Lung (tissue), 13 donors: ENCODE data around the gene NDUFB11. TPM values are rescaled to one million over a fixed set of nuclear protein-coding genes. Genes with fewer than 3 reads are reported as not detected.

Source experiments
- ATAC-seq: fragments of 200-7000 bp; cut with Tn5 transposase; one replicate; pipeline ENCODE4 v1.9.1; 2020; ENCODE audit warnings: moderate number of reproducible peaks; ENCODE audit not compliant: insufficient read depth, low FRiP score
- DNase-seq, 3 donors: peaks; one replicate each; pipeline ENCODE4 v3.0.0-alpha.2; 2013 to 2017
- H3K27ac ChIP-seq, 2 donors: one replicate each; pipeline ENCODE4 v1.5.1; 2013; ENCODE audit warnings: mild to moderate bottlenecking in 2 of 2, moderate library complexity in 2 of 2, control low read depth in 1 of 2, inconsistent platforms in 1 of 2, low read depth in 1 of 2, low read length in 1 of 2
- H3K27me3 ChIP-seq, 3 donors: one replicate each; pipeline ENCODE4 v1.5.1; 2013; ENCODE audit warnings: low read length in 2 of 3; ENCODE audit not compliant: control insufficient read depth in 3 of 3, insufficient read depth in 3 of 3
- H3K36me3 ChIP-seq, 4 donors: one replicate each; pipeline ENCODE4 v1.5.1; 2013; ENCODE audit warnings: low read length in 4 of 4, mild to moderate bottlenecking in 1 of 4, moderate library complexity in 1 of 4; ENCODE audit not compliant: control insufficient read depth in 4 of 4, insufficient read depth in 4 of 4
- H3K4me1 ChIP-seq, 5 donors: one replicate each; pipeline ENCODE4 v1.5.1; 2013; ENCODE audit warnings: low read length in 5 of 5, mild to moderate bottlenecking in 2 of 5, moderate library complexity in 1 of 5; ENCODE audit not compliant: control insufficient read depth in 5 of 5, insufficient read depth in 5 of 5
- H3K4me3 ChIP-seq: one replicate; pipeline ENCODE4 v1.5.1; 2013; ENCODE audit warnings: mild to moderate bottlenecking, control low read depth, moderate library complexity
- H3K9ac ChIP-seq, 2 donors: one replicate each; pipeline ENCODE4 v1.5.1; 2013; ENCODE audit warnings: low read length in 2 of 2, control low read depth in 1 of 2; ENCODE audit not compliant: insufficient read depth in 1 of 2
- H3K9me3 ChIP-seq, 4 donors: one replicate each; pipeline ENCODE4 v1.5.1; 2013; ENCODE audit warnings: low read length in 3 of 4, mild to moderate bottlenecking in 1 of 4, moderate library complexity in 1 of 4; ENCODE audit not compliant: control insufficient read depth in 4 of 4, insufficient read depth in 3 of 4
- CTCF ChIP-seq: IDR thresholded peaks from 2 replicates; pipeline ENCODE4 v1.5.1; 2012; ENCODE audit warnings: mild to moderate bottlenecking; ENCODE audit errors: control extremely low read depth, extremely low read depth
- WGBS, 2 donors: extraction: QIAGEN DNeasy Blood & Tissue Kit; methylation state at CpG; one replicate each; pipeline ENCODE4 v1.1.7; 2013; 5-methylcytosine and 5-hydroxymethylcytosine counted together
- polyA plus RNA-seq, 2 donors: library from polyadenylated mRNA; stranded (reverse); fragments of 200-250 nt; gene quantifications; one replicate each; pipeline ENCODE4 v1.2.1, GENCODE V29; 2013
- small RNA-seq: library from RNA; depleted of rRNA; stranded (forward); fragments of <200 nt; gene quantifications from one replicate; pipeline ENCODE3, GENCODE V24; 2014; ENCODE audit warnings: low replicate concordance
- total RNA-seq, 2 donors: library from RNA; depleted of rRNA in 1 of 2; stranded (reverse); fragments of >200 nt in 1 of 2; gene quantifications; one replicate each; pipeline ENCODE4 v1.2.1, GENCODE V29; 2014 to 2021
- donor health status: control.
- donor health status: control.
- donor health status: Bipolar disorder and iron deficiency.
- donor health status: healthy.
- donor health status: DM: yes; HTN: yes; CAD: no.

NDUFB11 gene
- total and polyA plus RNA-seq, 4 donors, result 69.7 to 96.0 (median 76.0) TPM

- WGBS, 2 donors, result 73 to 90% methylated on average over 4 of the region's 4 CpGs
- Histone ChIP-seq H3K4me3 (no peak overlapping the region), H3K27ac (no peak overlapping the region), H3K9me3 (peaks cover 0 to 5% (median 1%) of the 10 kb centered on the region in 4 donors), H3K4me1 (no peaks in the 10 kb centered on the region), H3K27me3 (peaks cover 0 to 12% (median 8%) of the 10 kb centered on the region in 3 donors), H3K9ac (no peak overlapping the region), H3K36me3 (peaks cover 0 to 2% (median 0%) of the 10 kb centered on the region in 4 donors)
- no peak for DNase-seq
- no peak for TF ChIP-seq CTCF
- no peak for ATAC-seq
Measured at GRCh38 chrX:47097018-47097417, 47.5 kb downstream of the NDUFB11 start.

GRCh38 chrX:47093860-47094259, 50.6 kb downstream of the NDUFB11 start:
- no peak for DNase-seq
- Histone ChIP-seq H3K27ac (no peak overlapping the region), H3K27me3 (peaks cover 0 to 16% (median 8%) of the 10 kb centered on the region in 3 donors), H3K4me1 (no peaks in the 10 kb centered on the region), H3K9ac (no peak overlapping the region), H3K36me3 (peaks cover 0 to 2% (median 1%) of the 10 kb centered on the region in 4 donors), H3K9me3 (peaks cover 0 to 3% (median 0%) of the 10 kb centered on the region in 4 donors), H3K4me3 (no peak overlapping the region)
- ATAC-seq, result no peak
- 78 to 92% methylated on average over 11 of the region's 11 CpGs for WGBS, 2 donors
- TF ChIP-seq CTCF, result no peak

- peak in 2 of 3 donors; percentile 48 to 68 for DNase-seq
- Histone ChIP-seq H3K4me1 (no peaks in the 10 kb centered on the region), H3K9ac (no peak overlapping the region), H3K27ac (no peak overlapping the region), H3K27me3 (peaks cover 0 to 17% (median 5%) of the 10 kb centered on the region in 3 donors), H3K36me3 (peaks cover 0 to 2% (median 1%) of the 10 kb centered on the region in 4 donors), H3K4me3 (no peak overlapping the region), H3K9me3 (peaks cover 0 to 3% (median 0%) of the 10 kb centered on the region in 4 donors)
- no peak for TF ChIP-seq CTCF
- 4 to 9% methylated on average over 1 of the region's 1 CpG for WGBS, 2 donors
- no peak for ATAC-seq
Measured at GRCh38 chrX:47093248-47093647, 51.3 kb downstream of the NDUFB11 start.

Small RNA genes lying within 50 kb of the gene (small RNA-seq; reads per million reads assigned to genes)
- gene RNU12-2P, result 1.8 reads per million, percentile 90 among the genes with 10 or more reads in this experiment

Other genes with a start within 250 kb of the NDUFB11 start
- 10 to 100 TPM in 1 of 2 donors, 1 to 10 TPM in 1; 8.5 to 13.9 TPM for gene JADE3, start 232.3 kb downstream of the NDUFB11 start, total RNA-seq
- 1 to 10 TPM; 2.9 to 3.0 TPM for gene JADE3, start 232.3 kb downstream of the NDUFB11 start, polyA plus RNA-seq
- 10 to 100 TPM in 1 of 2 donors, 1 to 10 TPM in 1; 7.1 to 14.7 TPM for gene RGN, start 66.3 kb downstream of the NDUFB11 start, total RNA-seq
- 10 to 100 TPM in 1 of 2 donors, 1 to 10 TPM in 1; 4.1 to 15.8 TPM for gene RGN, start 66.3 kb downstream of the NDUFB11 start, polyA plus RNA-seq
- gene RBM10, start 519 bp upstream of the NDUFB11 start, total RNA-seq, result 10 to 100 TPM; 30.2 to 38.6 TPM
- gene RBM10, start 519 bp upstream of the NDUFB11 start, polyA plus RNA-seq, result 10 to 100 TPM; 22.2 to 30.8 TPM
- gene UBA1, start 49.1 kb upstream of the NDUFB11 start, total RNA-seq, result 100 to 1,000 TPM; 135 to 221 TPM
- 100 to 1,000 TPM in 1 of 2 donors, 10 to 100 TPM in 1; 92.5 to 127 TPM for gene UBA1, start 49.1 kb upstream of the NDUFB11 start, polyA plus RNA-seq
- gene CDK16, start 74.0 kb upstream of the NDUFB11 start, total RNA-seq, result 10 to 100 TPM; 60.6 to 93.5 TPM
- gene CDK16, start 74.0 kb upstream of the NDUFB11 start, polyA plus RNA-seq, result 10 to 100 TPM; 50.1 to 60.3 TPM
- 10 to 100 TPM; 57.0 to 74.8 TPM for gene USP11, start 88.3 kb upstream of the NDUFB11 start, total RNA-seq
- gene USP11, start 88.3 kb upstream of the NDUFB11 start, polyA plus RNA-seq, result 10 to 100 TPM; 22.9 to 23.4 TPM
- under 1 TPM; 0.40 to 0.63 TPM for gene ZNF157, start 225.9 kb upstream of the NDUFB11 start, total RNA-seq
- gene ZNF157, start 225.9 kb upstream of the NDUFB11 start, polyA plus RNA-seq, result under 1 TPM; 0.10 TPM